ENCODE data around the gene STK16.
A peak's percentile ranks its signal among the peaks of the same experiment; 100 is the strongest.
"Not testable (repeated sequence)": the region's sequence is repeated elsewhere in the genome, so short reads cannot be mapped to it uniquely, and the experiment has no call there.

STK16 gene

DNA sequence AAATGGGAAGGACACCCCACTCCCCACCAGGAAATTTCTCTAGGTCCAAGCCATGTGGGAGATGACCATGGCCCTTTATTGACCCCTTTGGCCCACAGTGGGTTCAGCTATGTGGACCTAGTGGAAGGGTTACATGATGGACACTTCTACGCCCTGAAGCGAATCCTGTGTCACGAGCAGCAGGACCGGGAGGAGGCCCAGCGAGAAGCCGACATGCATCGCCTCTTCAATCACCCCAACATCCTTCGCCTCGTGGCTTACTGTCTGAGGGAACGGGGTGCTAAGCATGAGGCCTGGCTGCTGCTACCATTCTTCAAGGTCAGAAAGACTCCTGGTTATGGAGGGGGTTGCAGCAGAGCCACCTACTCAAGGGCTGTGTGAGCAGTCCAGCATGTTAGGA, 1.3 kb downstream of the STK16 start:
- no peak for DNase-seq

DNA sequence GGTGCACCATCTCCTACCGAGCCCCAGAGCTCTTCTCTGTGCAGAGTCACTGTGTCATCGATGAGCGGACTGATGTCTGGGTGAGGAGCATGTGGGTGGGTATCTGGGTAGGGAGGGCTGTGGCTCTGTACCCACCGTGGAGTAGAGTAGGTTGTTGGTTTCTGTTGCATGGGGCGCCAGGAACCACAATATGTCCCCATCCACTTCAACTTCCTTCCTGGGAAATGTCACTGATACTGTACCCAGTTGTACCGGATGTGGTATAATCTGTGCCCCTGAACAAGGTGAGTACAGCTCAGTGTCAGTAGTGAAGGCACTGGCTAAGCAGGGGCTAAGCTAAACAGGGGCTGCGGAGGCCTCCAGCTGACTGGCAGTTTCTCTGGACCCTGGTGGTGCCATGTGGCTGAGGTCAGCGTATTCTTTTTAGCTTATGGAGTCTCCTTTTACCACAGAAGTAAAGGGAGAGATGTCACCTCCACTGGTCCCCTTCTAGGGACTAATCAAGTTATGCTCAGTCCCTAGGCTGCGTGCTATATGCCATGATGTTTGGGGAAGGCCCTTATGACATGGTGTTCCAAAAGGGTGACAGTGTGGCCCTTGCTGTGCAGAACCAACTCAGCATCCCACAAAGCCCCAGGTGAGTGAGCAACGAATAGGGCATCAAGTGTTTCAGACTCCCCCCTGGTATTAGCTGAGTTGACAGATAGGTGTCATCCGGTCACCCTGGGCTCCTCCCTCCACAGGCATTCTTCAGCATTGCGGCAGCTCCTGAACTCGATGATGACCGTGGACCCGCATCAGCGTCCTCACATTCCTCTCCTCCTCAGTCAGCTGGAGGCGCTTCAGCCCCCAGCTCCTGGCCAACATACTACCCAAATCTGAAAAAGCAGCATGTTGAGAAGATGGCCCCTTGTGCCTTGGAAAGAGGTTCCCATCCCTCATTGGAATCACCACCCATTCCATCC, 2.7 kb downstream of the STK16 start:
- DNase-seq = peak; percentile 38

DNA sequence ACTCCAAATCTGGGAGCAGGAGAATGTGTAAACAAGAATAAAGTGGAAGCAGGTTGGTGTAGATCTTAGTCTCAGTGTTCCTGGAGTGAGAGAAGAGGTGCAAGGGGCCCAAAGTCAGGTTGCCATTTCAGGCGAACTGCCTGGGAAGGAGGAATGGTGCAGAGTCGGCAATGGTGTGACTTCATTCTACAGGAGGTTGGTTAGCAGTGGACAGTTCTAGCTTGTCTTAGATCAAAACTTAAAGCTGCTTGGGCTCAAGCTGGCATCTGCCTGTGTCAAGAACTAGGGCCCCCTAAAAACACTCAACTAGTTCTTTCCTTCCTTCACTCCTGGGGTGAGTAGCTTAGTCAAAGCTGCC, 3.5 kb downstream of the STK16 start:
- DNase-seq = no peak

DNA sequence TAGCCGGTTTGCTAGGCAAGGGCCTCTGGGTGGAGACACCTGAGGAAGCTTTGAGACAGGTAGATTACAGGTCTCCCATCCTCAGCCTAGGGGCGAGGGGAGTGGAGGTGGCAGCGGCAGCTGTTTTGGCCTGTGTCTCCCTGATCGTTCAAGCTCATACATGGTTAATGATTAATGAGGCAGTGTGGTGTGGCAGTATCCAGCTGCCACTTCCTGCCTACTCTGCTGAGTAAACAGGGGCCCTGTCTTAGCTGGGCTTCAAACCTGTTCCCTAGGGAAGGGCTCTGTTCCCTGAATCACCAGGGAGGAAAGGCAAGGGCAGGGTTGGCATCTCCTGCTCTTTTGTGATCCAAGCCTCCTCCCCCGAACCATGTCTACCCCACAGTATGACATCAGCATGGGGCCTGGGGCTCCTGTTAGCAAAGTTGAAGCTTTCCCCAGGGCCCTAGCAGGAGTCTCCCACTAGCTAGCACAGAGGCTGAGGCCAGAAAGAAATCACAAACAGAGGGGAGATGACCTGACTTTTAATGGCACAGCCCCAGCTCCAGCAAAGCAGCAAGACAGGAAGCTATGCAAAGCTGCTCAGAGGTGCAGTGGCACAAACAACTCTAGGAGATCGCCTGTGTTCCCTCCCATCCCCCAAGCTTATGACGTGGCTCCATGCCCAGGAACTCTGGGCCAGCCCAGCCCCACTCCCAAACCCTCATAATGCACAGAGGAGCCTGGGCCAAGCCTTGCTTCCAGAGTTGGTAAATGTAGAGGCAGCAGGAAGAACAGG, 4.1 kb downstream of the STK16 start:
- DNase-seq = no peak

DNA sequence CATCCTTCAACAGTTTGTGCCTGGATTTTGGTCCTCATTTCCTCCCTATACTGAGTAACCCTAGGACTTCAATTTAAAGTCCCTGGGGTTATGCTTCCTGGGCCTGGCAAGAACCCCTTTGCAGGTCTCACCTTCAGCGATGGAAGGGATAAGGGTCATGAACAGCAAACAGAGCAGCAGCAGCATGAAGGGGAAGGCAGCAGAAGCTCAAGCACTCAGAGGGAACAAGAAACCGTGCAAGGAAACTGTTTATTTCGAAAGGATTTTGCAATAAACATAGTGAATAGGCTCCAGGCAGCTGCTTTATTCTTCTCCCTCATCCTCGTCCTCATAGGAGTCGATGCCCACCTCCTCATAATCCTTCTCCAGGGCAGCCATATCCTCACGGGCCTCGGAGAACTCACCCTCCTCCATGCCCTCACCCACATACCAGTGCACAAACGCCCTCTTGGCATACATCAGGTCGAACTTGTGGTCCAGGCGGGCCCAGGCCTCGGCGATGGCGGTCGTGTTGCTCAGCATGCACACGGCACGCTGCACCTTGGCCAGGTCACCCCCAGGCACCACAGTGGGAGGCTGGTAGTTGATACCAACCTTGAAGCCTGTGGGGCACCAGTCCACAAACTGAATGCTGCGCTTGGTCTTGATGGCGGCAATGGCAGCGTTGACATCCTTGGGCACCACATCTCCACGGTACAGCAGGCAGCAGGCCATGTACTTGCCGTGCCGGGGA, 4.9 kb downstream of the STK16 start:
- no peak for DNase-seq

DNA sequence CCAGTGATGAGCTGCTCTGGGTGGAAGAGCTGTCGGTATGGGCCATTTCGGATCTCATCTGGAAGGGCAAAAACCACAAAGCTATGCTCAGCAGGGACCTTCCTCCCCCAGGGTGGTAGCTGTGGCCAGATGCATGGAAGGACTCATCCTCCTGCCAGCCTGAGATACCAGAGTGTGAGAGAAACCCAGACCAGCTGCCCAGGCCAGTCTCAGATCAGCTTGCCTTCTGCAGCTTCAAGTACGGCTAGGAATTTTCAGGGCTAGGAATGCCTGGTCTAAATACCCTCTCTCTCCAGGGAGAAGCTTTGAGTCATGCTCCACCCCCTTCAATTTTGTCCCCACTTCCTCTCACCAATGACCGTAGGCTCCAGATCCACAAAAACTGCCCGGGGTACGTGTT, 6.4 kb downstream of the STK16 start:
- DNase-seq = no peak

DNA sequence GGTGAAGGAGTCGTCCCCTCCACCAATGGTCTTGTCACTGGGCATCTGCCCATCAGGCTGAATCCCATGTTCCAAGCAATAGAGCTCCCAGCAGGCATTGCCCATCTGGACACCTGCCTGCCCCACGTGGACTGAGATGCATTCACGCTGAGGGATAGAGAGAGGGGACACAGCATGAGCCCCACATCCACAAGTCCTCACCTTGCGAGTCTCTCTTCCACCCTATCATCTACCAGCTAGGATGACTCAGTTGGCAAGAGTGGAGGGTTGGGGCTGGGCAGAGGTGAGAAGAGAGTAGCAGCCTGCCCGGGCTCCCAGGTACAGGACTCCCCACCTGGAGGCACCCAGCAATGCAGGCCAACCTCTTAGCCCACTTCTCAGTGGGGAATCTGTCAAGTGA, 6.8 kb downstream of the STK16 start:
- DNase-seq = no peak

DNA sequence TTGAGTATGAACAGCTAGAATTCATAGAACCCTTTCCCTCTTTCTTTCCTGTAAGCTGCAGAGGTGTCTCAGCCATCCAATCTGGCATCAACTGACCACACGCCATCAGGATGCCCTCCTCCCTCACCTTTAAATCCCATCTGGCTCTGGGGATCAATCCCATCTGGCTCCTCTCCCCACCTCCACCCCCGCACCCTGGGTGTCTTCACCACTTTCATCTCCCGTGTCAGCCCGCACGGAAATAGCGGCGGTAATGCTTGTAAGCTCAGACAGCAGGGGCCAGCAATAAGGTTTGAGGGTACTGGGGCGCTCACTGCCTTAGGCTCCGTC, 7.3 kb downstream of the STK16 start:
- DNase-seq = no peak

DNA sequence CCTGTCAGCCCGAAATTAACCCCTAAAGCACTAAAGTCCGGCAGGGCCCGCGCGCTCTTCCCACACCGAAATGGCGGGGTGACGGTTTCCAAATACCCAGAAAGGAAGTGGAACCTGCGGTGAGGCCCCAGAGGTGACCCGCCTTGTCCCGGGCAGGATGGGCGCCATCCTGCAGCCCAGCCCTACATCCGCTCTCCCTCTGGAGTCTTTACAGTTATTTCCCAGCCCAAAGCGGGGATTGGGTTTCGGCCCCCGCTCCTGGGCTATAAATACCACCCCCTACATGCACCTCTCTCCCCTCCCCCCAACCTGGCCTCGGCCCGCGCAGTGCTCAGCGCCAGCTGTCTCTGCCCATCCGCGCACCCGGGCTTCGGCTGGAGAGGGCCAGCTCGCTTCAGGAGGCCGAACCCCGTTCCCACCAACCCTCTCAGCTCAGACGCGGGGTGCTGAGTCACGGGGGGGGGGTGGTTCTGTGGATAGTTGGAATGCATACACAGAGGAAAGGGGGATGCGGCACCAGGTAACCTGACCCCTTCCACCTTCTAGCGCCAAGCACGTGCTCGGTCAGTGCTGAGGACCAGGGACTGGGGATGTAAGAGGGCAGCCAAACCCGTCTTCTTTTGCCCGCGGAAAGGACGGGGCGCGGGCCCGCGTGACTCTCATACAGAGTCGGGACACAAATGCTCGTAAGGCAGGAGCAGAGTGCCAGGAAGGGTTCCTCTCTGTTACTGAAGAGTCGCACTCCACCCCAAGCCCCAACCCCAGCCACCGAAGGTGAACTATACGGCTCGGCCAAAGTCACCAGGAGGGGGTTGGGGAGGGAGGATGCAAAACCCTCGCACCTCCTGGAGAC, 7.8 kb downstream of the STK16 start, which contains the start of gene TUBA4B:
Gene TUBA4B (plus strand): TSS at position 344 of the 853 bp plus-strand sequence. CDS start 165 bp downstream, at position 509.
- DNase-seq = peak; percentile 61

DNA sequence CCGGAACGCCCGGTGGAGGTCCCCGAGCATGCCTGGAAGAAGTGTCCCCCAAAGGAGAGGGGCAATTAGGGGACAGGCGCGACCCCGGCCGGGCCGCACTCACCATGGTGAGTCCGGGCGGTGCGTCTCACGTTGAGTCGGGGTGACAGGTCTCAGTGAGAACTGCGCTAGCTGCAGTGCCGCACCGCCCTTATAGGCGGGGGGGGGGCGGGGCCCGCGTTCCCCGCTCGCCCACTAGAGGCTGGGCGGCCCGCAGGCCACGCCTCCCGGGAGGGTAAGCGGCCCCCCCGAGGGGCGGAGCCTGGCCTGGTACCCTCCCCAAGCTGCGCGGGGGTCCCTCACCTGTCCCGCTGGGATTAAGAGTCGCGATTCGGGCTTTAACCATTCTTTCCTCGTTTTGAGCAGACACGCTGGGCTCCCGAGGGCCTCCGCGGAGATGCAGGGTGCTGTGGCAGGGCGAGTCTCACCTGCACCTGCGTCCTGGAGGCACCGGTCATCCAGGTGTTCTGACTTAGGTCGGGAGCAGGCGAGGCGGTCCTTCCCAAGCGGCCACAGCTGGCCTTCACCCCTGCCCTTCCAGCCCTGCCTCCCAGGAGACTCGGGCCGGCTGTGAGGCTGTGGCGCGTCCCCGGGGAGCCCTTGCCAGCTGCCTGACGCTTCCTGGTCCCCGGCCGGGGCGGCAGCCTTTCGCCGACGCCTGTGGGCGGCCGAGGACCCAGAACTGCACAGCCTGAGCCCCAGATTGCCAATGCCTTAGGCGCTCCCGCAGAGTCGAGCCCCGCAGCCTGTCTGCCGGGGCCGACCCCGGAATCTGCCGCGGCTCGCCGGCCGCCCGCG, 8.7 kb downstream of the STK16 start, which contains the start of gene TUBA4A:
Gene TUBA4A (minus strand): TSS at position 166 of the 837 bp plus-strand sequence. CDS start 60 bp downstream, at position 106.
- DNase-seq = peak; percentile 89

DNA sequence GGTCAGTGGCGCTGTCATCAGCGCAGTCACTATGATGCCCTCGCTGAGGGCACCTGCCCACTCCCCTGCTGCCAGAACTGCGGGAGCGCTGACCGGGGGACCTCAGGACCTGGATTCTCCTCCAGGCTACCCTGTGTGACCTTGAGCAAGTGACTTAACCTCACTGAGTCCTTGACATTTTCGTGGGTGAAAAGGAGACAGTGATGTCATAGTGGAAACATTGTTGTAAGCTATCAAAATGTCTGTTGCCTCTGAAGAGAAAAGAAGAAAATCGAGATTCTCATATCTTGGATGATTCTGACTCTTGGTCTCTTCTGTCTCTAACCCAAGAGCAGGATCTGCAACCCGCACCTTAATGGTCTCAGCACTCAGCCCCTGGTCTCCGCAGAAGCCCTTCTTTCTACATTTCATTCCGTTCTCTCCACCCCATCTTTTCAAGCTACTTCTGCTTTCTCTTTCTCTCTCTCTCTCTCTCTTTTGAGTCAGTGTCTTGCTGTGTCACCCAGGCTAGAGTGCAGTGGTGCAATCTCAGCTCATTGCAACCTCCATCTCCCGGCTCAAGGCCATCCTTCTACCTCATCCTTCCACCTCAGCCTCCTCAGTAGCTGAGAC, 9.4 kb downstream of the STK16 start:
- DNase-seq = no peak

DNA sequence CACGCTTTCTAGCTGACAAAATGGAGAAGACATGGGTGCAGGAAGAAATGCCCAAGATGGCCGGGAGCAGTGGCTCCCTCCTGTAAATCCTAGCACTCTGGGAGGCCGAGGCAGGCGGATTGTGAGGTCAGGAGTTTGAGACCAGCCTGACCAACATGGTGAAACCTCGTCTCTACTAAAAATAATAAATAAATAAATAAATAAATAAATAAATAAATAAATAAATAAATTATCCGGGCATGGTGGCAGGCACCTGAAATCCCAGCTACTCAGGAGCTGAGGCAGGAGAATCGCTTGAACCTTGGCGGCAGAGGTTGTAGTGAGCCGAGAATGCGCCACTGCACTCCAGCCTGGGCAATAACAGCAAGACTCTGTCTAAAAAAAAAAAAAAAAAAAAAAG, 13.7 kb downstream of the STK16 start:
- not testable (repeated sequence) for DNase-seq

DNA sequence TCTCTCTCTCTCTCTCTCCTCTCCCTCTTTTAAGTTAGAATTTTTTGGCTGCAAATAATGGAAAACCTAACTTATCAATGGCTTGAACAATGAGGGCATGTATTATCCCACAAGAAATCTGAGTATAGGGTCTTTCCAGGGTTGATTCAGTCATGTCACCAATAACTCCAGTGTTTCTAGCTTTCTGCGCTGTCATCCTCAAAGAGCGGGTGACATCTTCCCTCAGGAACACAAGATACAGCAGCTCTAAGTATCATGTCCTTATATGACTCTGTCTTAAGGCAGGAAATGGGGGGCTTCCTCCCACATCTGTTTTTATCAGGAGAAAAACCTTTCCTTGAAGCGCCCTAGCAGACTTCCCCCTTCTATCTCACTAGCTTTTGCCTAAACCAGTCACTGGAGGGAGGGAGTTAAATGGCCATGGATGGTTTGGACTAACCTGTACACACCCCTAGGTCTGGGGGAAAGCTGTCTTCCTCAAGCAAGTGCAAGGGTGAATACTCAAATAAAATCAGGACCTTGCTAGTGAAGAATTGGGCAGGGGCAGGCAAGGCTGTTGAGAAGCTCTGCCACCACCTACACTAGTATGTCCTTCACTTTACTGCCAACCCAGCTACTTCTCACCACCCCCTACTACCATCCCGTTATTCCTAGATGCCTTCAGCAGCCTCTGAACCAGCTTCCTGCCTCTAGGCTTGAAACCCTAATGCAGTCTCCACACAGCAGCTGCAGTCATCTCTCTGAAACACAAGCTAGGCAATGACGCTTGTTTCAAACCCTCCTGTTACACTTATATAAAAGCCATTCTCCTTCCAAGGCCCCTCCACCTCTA, 16.0 kb downstream of the STK16 start:
- no peak for DNase-seq

DNA sequence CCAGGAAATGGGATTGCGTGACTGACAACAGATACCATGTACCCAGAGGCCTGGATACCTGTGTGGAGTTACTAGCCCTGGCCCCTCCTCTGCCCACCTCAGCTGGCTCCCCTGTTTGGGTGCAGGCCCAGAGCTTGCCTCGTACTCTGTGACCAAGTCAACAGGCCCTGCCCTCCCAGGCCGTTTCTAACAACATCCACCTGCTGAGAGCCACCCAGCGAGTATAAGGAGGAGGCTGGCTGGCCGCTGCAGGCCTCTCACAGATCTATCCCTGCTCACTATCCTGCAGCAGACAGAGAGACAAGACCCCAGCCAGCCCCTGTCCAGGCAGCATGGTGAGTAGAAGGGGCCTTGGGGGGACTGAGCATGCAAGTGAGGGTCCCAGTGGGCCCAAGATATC, 21.0 kb downstream of the STK16 start:
- DNase-seq = no peak

DNA sequence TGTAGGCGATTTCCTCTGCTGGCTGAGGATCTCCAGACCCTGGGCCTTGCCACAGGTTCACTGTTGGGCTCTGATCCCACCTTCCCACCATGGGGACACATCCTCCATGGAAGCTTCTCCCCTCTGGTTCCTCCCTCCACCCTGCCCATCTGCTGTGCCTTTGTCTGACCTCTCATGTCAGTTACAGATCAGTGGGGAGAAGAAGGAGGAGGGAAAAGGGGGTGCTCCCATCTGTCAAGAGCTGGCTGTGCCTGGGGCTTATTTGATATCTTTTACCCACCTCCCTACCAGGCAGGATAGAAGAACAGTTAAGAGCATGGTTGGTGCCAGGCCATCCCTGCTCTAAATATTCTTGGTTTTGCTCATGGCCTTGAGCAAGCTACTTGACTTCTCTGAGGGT, 21.6 kb downstream of the STK16 start:
- no peak for DNase-seq

DNA sequence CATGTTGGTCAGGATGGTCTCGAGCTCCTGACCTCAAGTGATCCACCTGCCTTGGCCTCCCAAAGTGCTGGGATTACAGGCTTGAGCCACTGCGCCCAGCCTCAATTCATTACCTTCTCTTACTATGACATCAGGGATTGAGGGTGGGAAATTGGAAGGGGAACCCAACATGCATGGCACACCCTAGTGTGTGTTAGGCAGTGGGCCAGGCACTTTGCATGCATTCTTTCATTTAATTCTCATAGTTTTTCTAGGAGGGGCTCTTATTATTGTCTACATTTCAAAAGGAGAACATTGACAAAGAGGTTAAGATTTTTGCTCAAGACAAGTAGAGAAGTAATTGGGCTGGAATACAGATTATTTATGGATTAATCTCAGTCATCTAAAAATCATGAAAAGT, 23.0 kb downstream of the STK16 start:
- DNase-seq = no peak

DNA sequence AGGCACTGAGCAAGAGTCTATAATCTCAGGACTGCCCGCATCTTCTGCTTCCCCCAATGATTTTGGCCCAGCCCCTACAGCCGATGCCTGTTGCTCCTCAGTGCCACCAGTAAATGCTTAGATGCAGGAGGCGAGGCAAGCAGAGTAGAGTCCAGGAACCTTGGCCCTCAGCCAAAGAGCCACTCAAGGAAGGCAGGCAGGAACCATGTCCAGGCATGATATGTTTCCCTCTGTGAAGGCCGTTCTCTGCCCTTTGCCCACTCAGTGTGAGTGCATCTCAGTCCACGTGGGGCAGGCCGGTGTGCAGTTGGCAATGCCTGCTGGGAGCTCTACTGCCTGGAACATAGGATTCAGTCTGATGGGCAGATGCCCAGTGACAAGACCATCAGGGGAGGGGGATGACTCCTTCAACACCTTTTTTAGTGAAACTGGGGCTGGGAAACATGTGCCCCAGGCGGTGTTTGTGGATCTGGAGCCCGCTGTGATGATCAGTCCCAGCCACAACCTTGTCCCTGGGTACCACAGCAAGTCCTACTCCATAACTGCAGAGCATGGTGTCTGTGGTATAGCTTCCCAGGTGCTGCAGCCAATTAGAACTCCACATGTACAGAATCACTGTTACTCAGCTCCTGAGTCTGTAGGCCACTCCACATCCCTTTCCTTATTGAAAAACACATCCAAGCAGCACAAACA, 24.2 kb downstream of the STK16 start:
- no peak for DNase-seq

DNA sequence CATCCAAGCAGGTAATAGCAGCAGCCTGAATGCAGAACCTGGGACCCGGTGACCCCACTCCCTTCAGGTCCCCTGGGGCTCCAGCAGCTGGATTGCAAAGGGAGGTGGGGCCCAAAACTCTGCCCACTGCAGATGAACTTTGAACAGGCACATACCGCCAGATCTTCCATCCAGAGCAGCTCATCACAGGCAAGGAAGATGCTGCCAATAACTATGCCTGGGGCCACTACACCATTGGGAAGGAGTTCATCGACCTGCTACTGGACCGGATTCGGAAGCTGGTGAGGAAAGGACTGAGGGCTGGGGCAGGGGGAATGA, 24.7 kb downstream of the STK16 start:
- DNase-seq = no peak

DNA sequence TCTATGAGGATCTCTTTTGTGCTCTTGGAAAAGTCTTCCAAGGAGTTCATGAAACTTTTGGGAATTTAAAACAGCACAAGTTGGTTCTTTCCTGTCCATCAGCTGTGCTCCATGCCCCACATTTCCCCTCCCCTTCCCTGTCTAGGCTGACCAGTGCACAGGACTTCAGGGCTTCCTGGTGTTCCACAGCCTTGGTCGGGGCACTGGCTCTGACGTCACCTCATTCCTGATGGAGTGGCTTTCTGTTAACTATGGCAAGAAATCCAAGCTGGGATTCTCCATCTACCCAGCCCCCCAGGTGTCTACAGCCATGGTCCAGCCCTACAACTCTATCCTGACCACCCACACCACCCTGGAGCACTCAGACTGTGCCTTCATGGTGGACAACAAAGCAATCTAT, 25.7 kb downstream of the STK16 start:
- DNase-seq = no peak

DNA sequence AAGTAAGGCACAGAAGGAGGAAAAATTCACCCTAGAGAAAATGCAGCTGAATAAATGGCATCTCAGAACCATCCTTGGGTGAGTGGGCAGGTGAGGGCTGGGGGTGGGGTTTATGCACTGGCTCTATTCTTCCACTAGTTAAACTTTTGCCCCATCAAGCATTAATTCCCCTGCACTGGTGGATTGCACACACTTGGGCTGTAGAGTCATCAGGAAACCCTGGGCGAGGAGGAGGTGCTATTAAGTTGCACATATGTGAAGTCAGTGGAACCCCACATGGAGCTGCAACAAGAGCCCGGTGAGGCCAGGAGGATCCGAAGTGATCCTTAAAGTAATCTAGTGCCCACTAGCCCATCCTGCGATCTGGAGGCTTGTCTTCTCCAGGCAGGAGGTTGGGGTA, 27.1 kb downstream of the STK16 start:
- no peak for DNase-seq

Data from activated CD4-positive, CD25-positive, alpha-beta regulatory T cell treated with anti-CD3 and anti-CD28 coated beads, Interleukin-2, amount 50 U/mL, for 72 hours (primary cell).